ENCODE measurements around the gene TRIM72.
"Not testable (repeated sequence)": the region's sequence is repeated elsewhere in the genome, so short reads cannot be mapped to it uniquely, and the experiment has no call there.

Gene TRIM72, protein sequence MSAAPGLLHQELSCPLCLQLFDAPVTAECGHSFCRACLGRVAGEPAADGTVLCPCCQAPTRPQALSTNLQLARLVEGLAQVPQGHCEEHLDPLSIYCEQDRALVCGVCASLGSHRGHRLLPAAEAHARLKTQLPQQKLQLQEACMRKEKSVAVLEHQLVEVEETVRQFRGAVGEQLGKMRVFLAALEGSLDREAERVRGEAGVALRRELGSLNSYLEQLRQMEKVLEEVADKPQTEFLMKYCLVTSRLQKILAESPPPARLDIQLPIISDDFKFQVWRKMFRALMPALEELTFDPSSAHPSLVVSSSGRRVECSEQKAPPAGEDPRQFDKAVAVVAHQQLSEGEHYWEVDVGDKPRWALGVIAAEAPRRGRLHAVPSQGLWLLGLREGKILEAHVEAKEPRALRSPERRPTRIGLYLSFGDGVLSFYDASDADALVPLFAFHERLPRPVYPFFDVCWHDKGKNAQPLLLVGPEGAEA

DNA sequence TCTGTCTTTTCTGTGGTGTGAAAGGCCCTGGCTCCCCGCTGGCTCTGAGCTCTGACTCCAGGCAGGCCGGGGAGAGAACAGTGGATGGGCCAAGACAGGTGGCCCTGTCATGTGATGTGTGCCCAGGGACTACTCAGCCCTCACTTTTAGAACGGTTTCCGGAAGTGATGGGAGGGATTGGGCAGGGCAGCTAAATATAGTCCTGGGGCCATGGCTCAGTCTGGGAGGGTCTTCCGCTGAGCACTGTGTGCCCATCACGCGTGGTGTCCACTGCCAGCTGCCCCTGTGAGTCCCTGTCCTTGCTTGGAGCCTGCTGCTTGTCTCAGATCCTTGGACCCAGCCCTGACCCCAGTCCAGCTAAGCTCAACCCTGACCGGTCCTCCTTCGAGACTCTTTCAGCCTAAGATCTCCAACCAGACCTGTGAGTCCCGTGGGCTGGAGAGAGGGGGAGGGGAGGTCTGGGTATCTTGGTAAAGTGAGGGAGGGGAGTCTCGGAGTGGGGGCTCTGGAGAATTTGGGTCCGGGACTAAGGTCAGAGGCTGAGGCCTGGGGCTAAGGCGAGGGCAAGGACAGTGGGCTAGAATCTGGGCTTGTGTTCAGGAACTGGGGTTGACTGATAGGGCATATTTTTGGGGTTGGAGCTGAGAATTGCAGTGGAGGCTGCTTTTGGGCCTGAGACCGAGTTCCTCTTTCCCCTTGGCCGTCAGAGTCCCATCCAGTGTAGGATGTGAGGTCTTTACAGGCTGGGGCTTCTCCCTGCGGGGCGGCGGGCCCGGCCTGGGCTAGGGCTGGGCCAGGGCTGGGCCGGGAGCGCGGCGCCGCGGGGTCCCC lies at the start of gene TRIM72:
Gene TRIM72 (plus strand): TSS at position 243 of the 831 bp plus-strand sequence. CDS start 620 bp downstream, outside the sequence.
- DNase-seq, result no peak

DNA sequence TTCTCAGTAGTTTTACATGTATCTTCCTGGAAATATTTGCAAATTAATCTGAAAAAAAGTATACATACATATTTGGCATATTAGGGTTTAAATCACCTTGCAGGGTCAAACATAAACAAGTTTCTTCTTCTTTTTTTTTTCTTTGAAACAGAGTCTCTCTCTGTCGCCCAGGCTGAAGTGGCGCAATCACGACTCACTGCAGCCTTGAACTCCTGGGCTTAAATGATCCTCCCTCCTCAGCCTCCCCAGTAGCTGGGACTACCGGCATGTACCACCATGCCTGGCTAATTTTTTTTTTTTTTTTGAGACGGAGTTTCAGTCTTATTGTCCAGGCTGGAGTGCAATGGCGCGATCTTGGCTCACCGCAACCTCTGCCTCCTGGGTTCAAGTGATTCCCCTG lies 46.6 kb upstream of the TRIM72 start:
- no peak for DNase-seq

DNA sequence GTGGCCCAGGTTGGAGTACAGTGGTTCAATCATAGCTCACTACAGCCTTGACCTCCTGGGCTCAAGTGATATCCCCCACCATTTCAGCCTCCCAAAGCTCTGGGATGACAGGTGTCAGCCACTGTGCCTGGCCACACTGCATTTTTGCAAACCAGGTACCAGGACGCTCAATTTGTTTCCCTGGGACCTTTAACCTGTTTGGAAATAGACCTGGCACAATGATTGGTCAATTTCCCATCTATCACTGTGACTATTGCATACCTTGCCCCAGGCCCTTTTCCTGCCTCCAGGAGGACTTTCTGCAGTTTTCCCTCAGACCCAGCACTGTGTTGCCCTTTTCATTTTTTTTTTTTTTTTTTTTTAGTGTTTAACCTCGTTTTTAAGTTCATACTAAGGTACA lies 45.1 kb upstream of the TRIM72 start:
- no peak for DNase-seq

DNA sequence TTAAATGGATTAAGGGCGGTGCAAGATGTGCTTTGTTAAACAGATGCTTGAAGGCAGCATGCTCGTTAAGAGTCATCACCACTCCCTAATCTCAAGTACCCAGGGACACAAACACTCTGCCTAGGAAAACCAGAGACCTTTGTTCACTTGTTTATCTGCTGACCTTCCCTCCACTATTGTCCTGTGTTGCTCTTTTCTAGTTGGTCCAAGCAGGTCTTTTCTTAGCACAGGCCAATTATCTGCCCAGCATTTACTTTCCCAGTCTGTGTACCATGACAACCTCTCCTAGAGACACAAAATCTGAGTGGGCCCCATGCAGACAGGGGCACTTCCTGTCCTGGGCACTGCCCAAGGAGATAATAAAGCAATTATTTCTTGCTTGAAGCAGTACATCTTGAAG lies 43.9 kb upstream of the TRIM72 start:
- DNase-seq, result not testable (repeated sequence)

DNA sequence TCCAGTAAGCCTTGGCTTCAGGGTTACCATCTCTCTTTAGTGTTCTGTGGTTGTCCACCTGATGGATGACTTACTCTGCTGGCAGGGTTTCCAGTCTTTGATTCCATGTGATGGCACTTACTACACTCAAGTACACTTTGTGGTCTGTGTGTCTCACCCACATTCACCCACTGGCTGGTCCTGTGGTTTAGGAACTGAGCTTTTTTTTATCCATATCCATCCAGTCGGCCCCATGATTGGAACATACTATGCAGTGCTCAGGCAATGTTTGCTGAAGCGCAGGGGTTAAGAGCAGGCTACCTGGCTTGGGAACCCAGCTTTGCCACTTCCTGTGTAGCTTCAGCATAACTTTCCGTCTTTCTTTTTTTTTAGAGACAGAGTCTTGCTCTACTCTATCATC lies 36.8 kb upstream of the TRIM72 start:
- peak; percentile 66 for DNase-seq

DNA sequence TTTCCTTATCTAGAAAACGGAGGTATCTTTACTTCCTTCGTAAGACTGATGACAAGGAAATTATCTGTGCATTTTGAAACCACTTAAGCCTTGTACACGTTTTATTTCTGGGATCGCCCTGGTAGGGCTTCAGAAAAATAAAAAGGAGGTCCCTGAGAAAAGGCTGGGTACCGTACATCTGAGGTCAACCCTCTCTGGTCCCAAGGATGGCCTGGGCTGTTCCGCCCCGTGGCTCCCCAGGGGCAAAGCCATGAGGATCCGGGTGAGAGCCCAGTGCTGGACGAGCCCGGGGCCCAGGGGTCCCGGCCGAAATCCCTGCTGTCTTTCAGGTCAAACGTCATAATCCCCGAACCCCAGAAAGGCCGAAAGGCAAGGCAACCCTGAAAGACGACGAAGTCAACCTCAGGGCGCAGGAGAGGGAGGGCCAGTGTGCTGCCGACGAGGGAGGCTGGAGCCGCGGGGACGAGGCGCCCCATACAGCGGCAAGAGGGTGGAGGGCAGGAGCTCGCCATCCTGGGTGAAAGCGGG lies 34.6 kb upstream of the TRIM72 start:
- DNase-seq, result no peak

DNA sequence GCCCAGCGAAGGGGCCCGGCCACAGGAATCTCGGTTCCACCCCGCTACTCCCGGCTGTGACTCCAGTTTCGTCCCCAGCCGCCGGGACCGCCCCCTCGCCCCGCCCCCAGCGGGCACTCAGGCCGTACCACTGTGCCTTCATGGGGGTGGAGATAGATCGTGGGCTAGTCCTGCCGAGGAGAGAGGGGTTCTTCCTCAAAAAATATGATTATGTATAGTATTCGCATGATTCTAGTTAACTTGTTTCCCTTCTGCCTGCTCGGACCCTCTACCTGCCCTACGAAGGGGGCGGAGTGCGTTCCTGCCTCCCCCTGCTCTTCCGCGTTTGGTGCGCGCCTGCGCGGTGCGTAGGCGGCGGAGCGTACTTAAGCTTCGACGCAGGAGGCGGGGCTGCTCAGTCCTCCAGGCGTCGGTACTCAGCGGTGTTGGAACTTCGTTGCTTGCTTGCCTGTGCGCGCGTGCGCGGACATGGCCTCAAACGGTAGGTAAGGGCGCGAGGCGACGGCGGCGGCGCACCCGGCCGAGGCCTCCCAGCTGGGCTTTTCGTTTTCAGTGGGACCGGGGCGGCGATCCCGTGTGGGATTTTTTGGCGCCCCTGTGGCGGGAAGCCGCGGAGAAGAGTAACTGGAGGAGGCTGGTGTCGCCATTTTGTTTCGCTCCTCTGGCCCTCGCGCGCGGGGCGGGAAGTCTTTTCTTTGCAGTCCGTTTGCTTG lies 34.0 kb upstream of the TRIM72 start, which contains the start of gene FUS:
Gene FUS (plus strand): TSS at position 393 of the 713 bp plus-strand sequence. CDS start 76 bp downstream, at position 469.
- peak; percentile 94 for DNase-seq

DNA sequence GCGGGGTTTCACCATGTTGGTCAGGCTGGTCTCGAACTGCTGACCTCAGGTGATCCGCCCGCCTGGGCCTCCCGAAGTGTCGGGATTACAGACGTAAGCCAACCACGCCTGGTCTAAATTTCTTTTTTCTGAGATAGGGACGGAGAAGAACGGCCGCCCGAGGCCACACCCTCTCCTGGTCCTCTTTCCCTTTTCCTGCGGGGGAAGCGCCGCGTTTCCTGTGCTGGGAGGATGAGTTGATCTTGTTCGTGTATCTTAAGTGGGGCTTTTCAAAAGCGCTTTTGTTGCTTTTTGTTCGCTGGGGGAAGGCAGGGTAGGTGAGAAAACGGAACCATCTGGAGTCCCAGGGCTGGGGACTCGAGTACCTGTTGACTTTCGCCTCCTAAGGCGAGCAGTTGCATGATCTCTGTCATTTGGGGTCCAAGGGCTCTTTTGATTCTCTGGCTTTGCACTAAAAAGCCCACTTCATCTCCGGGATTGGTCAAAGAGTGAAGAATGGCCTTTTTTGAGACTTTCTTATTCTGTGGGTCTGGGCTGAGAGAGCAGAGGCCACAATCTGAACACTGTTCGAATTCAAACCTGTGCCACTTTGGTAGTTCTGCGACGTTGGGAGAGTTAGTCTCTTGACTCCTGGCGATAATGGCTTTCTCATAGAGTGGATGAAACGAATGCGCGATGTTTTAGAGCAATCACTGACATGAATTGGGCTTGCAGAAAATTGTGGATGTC lies 32.7 kb upstream of the TRIM72 start:
- DNase-seq, result peak; percentile 62

DNA sequence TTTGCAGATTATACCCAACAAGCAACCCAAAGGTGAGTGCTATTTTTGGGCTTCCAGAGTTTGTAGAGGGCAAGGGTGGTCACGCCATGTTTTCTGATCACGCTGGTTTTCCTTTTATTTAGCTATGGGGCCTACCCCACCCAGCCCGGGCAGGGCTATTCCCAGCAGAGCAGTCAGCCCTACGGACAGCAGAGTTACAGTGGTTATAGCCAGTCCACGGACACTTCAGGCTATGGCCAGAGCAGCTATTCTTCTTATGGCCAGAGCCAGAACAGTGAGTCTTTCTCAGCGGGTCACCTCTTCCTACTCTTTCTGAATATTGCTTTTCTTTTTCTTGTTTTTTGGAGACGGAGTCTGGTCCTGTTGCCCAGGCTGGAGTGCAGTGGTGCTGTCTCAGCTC lies 31.5 kb upstream of the TRIM72 start:
- no peak for DNase-seq

DNA sequence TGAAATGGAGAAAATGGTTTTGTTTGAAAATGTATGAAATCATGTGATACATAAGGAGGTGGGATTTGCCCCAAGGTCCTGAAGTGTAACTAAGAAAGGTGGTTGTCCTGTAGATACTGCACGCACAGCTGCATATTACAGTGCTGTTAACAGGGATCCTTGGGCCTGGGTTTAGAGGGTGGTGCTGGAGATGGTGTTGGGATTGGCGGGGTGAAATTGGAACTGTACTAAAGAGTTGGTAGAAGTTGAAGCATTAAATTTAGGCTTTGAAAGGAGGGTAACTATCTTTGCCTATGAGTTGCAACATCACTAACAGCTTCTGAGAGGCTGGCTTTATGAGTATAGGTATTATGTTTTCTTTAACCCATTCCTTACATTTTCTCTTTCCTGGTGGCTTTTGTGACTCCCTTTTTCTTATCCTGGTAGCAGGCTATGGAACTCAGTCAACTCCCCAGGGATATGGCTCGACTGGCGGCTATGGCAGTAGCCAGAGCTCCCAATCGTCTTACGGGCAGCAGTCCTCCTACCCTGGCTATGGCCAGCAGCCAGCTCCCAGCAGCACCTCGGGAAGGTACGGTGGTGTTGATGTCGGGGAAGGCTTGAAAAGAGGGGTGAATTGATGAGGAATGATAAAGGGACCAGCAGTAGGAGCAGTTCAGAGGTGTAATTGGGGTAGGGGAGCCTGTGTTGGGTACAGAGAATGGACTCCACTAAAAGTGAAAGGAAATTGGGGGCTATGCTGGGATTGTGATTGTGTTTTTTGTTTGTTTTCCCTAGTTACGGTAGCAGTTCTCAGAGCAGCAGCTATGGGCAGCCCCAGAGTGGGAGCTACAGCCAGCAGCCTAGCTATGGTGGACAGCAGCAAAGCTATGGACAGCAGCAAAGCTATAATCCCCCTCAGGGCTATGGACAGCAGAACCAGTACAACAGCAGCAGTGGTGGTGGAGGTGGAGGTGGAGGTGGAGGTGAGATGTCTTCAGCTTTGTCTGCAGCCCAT lies 30.2 kb upstream of the TRIM72 start:
- DNase-seq, result no peak

DNA sequence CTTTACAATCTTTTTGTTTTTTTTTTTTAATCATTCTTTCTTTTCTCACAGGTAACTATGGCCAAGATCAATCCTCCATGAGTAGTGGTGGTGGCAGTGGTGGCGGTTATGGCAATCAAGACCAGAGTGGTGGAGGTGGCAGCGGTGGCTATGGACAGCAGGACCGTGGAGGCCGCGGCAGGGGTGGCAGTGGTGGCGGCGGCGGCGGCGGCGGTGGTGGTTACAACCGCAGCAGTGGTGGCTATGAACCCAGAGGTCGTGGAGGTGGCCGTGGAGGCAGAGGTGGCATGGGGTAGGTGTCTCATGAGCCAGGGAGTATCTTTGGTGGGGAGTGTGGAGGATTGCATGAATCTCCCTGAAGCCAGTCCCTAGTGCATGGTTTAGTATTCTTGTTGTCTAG lies 29.0 kb upstream of the TRIM72 start:
- no peak for DNase-seq

DNA sequence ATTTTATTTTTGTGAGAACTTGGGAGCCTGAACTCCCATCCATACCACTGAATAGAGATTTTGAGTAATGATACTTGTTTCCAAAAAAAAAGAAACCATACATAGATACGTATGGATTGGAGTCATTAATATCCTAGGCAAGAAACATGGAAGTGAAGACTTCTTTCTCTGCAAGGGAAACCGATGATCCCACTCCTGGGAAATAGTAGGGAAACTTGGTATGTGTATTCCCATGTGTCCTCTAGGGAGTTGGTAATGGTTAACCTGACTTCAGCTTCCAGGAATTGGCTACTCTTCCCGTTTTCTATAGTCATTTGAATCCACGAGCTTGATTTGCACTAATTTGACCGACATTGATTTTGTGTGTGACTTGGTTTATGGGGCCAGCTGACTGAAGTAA lies 28.6 kb upstream of the TRIM72 start:
- DNase-seq, result no peak

DNA sequence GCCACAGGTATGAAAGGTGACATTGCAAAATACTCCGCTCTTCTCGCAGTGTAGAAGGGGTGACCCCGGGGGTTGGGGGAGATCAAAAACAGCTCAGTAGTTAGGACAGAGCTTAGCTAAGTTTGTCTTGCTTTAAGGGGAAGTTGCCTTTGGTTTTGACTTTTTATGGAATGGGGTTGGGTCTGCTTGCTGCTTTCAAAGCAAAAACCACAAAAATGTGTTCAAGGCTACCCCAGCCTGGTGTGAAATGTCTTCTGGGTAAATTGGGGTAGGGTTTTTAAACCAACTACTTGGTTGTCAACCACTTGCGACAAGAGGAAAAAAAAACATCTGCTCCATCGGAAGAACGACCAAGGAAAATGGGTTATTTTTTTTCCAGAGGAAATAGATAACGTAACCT lies 27.7 kb upstream of the TRIM72 start:
- DNase-seq, result no peak

DNA sequence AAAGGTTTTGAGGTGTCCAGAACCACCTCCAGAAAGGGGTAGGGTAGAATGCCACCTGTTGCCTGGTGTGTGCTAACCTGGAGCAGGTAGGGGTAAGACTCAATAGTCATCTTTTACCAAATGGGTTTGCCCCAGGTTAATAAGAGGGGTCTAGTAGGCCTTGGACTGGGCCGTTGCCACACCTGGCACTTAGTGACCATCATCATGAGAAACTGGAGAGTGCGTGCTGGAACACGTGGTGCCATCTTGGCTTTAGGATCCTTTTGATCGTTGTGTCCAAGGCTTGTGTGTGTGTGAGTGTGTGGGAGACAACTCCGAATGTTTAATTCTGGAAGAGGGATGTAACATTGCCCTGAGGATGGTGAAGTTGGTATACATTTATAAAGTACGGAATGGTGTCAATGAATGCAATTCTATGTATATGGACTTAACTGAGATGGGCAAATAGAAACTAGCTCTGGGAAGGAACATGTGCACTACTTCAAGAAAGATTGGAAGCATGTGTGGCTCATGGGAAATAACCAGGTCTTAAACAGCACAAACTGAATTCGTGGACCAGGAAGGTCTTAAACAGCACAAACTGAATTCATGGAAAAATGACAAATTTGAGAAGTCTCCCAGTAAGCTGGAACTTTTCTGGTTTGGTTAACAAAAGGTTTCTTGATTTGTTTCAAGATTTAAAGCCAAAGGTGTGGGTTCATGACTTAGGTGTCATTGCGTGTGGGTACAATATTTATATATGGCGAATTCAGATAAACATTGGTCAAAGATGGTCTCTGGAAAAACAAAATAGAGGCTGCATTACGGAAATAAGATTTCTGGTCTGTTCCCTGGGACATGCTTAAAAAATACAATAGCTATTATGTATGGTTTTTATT lies 26.8 kb upstream of the TRIM72 start:
- DNase-seq, result no peak

DNA sequence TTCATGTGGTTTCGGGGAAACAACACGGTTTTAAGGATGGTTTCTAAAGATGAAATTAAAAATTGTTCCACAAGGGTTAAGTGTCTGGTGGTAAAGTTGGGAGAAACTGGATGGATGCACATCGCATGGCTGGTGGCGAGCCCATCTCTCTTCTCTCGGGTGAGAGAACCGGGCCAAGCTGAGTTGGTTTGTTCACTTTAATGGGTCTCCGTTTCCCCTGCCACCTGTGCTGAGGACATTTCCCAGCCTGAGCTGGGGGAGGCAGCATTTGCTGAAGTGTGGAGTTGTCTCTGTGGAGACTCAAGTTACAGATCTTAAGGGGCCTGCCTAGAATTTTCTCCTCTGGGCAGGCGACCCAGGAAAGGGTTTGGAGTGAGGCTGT lies 26.1 kb upstream of the TRIM72 start:
- no peak for DNase-seq

DNA sequence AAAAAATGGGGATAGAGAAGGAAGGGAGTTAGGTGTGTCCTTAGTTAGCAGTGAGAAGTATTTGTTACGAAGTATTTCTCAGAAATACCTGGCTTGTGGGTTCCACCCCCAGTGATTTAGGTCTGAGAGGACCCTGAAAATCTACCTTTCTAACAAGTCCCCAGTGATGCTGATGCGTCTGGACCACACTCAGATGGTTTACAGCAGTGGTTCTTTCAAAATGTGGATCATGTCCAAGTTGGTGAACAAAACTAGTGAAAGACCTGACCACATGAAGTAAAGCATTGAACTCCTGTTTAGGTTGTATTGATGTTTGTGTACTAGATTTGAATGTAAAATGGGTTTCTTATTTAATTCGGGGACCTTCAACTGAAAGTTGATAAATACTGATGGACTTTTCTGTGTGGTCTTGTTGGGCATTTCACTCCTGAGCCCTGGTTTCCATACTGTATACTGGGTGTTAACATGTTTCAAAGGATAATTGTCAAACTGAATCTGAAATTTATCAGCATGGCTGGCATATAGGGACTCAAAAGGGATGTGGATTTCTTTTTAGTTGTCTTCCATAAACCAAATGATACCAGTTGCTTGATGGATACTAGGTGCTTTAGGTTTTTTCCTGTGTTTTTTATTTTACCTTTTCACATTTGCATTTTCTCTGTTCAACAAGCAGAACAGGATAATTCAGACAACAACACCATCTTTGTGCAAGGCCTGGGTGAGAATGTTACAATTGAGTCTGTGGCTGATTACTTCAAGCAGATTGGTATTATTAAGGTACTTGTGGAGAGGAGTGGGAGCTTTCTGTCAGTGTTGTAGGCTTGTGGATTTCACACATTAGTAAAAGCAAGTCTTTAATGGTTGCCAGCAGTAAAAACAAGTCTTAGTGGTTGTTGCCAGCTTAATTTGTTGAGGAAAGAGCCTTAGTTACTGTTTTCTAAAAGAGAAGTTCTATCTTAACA lies 25.2 kb upstream of the TRIM72 start:
- DNase-seq, result no peak

DNA sequence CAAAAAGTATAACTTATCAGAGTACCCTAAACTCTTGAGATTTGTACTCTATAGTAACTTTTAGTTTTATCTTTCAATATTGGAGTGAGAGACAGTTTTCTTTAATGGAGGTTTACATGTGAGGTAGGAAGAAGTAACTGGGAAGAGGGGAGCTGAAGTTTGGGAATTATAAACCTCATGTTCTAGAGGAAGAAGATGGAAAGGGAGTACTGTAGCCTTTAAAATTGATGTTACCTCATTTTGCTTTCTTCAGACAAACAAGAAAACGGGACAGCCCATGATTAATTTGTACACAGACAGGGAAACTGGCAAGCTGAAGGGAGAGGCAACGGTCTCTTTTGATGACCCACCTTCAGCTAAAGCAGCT lies 24.5 kb upstream of the TRIM72 start:
- no peak for DNase-seq

DNA sequence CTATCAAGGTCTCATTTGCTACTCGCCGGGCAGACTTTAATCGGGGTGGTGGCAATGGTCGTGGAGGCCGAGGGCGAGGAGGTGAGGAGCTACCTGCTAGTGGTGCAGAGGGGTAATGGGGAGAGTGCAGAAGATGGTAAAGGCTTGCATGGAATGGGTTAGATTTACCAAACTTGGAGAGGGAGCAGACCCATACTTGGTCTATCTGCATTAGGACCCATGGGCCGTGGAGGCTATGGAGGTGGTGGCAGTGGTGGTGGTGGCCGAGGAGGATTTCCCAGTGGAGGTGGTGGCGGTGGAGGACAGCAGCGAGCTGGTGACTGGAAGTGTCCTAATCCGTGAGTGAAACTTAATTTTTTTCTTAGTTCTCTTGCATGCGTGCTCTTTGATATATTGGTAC lies 23.9 kb upstream of the TRIM72 start:
- DNase-seq, result no peak

Data from stimulated activated CD8-positive, alpha-beta memory T cell treated with anti-CD3 and anti-CD28 coated beads, Interleukin-4, amount 100 ng/mL, for 48 hours (primary cell).